Measurements from ENCODE around the gene GDF2. TPM values are rescaled to one million over a fixed set of nuclear protein-coding genes. Genes with fewer than 3 reads are reported as not detected.

Gene GDF2
- total and polyA plus RNA-seq, 2 experiments from 2014 or later, result not detected

- Histone ChIP-seq H3K9me2 (ENCODE audit: insufficient read depth) (peaks cover 4% of the 10 kb centered on the region; the same call in 1 of the 2 replicates), H4K20me1 (replicated peaks; ENCODE audit: insufficient read depth) (no peaks in the 10 kb centered on the region), H3K36me3 (ENCODE audit: insufficient read depth) (no peaks in the 10 kb centered on the region), H3K27ac (ENCODE audit: low read depth) (no peak overlapping the region), H3K79me2 (replicated peaks; ENCODE audit: insufficient read depth) (no peaks in the 10 kb centered on the region), H3K4me3 (no peak overlapping the region), H3K4me2 (no peak overlapping the region), H2AFZ (no peak overlapping the region), H3K4me1 (ENCODE audit: insufficient read depth) (no peaks in the 10 kb centered on the region), H3K27me3 (ENCODE audit: insufficient read depth) (no peaks in the 10 kb centered on the region), H3F3A (replicated peaks; ENCODE audit: low read depth) (no peaks in the 10 kb centered on the region)
- Mint-ChIP-seq H3K27me3 (ENCODE audit: insufficient read depth, low read depth, poor library complexity) (peaks cover 8% of the 10 kb centered on the region), H3K4me1 (no peaks in the 10 kb centered on the region; the same call in 2 of the 3 replicates), H3K4me3 (no peak overlapping the region), H3K27ac (no peak overlapping the region), H3K36me3 (ENCODE audit: low read depth) (no peaks in the 10 kb centered on the region), H3K9me3 (no peaks in the 10 kb centered on the region)
- TF ChIP-seq REST (IDR thresholded peaks at IDR 0.05; ENCODE audit: unreplicated experiment) (no peak), ZNF114 (CRISPR knock-in tag; IDR thresholded peaks at IDR 0.05) (no peak), ZNF331 (CRISPR knock-in tag; IDR thresholded peaks at IDR 0.05; ENCODE audit: low read depth) (no peak), EZH2 (IDR thresholded peaks at IDR 0.05; ENCODE audit: low read depth, unreplicated experiment) (no peak), ETS1 (IDR thresholded peaks at IDR 0.05) (no peak), JUNB (IDR thresholded peaks at IDR 0.05; ENCODE audit: unreplicated experiment) (no peak), CTCF (conservative IDR thresholded peaks at IDR 0.05; ENCODE audit: low read depth in 2 of 2) (no peak), POLR2AphosphoS5 (IDR thresholded peaks at IDR 0.05; ENCODE audit: low read depth) (no peak), NANOG (IDR thresholded peaks at IDR 0.05; ENCODE audit: borderline replicate concordance) (no peak), EZH2phosphoT487 (IDR thresholded peaks at IDR 0.05; ENCODE audit: unreplicated experiment) (no peak)
- DNase-seq (ENCODE audit: low spot score) (no peak), ATAC-seq (no peak)
These were observed 32.3 kb upstream of the GDF2 start for GRCh38 chr10:47289921-47290320.

All from GM23338 (cell line).